ENCODE results near the gene ACBD6. TPM values are rescaled to one million over a fixed set of nuclear protein-coding genes. Genes with fewer than 3 reads are reported as not detected.
A peak's percentile ranks its signal among the peaks of the same experiment; 100 is the strongest.

Gene ACBD6
- total and polyA plus RNA-seq, 2 experiments from 2014 or later = 75.7 to 88.8 TPM

GRCh38 chr1:180243517-180244221, 258.7 kb downstream of the ACBD6 start:
- Histone ChIP-seq H3K4me3 (no peak overlapping the region), H2AFZ (no peak overlapping the region), H3K9me2 (ENCODE audit: insufficient read depth) (no peaks in the 10 kb centered on the region), H3F3A (replicated peaks; ENCODE audit: low read depth) (peaks cover 3% of the 10 kb centered on the region; the same call in 1 of the 2 replicates), H3K36me3 (ENCODE audit: insufficient read depth) (no peaks in the 10 kb centered on the region), H3K4me1 (ENCODE audit: insufficient read depth) (peaks cover 43% of the 10 kb centered on the region), H3K79me2 (replicated peaks; ENCODE audit: insufficient read depth) (no peaks in the 10 kb centered on the region), H3K27ac (ENCODE audit: low read depth) (no peak overlapping the region), H3K27me3 (ENCODE audit: insufficient read depth) (peaks cover 1% of the 10 kb centered on the region; the same call in 1 of the 2 replicates), H4K20me1 (replicated peaks; ENCODE audit: insufficient read depth) (no peaks in the 10 kb centered on the region), H3K4me2 (no peak overlapping the region)
- H3K9me3 Mint-ChIP-seq = no peaks in the 10 kb centered on the region
- H3K4me3 Mint-ChIP-seq = no peak overlapping the region
- DNase-seq (ENCODE audit: low spot score) = peak; percentile 34
- H3K36me3 Mint-ChIP-seq (ENCODE audit: low read depth) = no peaks in the 10 kb centered on the region
- H3K4me1 Mint-ChIP-seq = peaks cover 68% of the 10 kb centered on the region
- H3K27me3 Mint-ChIP-seq (ENCODE audit: insufficient read depth, low read depth, poor library complexity) = peaks cover 20% of the 10 kb centered on the region
- ATAC-seq = no peak
- no peak overlapping the region for H3K27ac Mint-ChIP-seq
- TF ChIP-seq EZH2 (IDR thresholded peaks at IDR 0.05; ENCODE audit: low read depth, unreplicated experiment) = no peak
- peak in 1 of 2 experiments; percentile 65; a peak in 2 of 4 replicates for TF ChIP-seq CTCF (conservative IDR thresholded peaks at IDR 0.05; ENCODE audit: low read depth in 2 of 2)
- no peak for TF ChIP-seq ZNF331 (CRISPR knock-in tag; IDR thresholded peaks at IDR 0.05; ENCODE audit: low read depth)

- Histone ChIP-seq H4K20me1 (replicated peaks; ENCODE audit: insufficient read depth) (no peaks in the 10 kb centered on the region), H3K27ac (ENCODE audit: low read depth) (no peak overlapping the region), H3K36me3 (ENCODE audit: insufficient read depth) (no peaks in the 10 kb centered on the region), H3K9me2 (ENCODE audit: insufficient read depth) (no peaks in the 10 kb centered on the region), H3K4me3 (no peak overlapping the region), H3F3A (replicated peaks; ENCODE audit: low read depth) (peaks cover 5% of the 10 kb centered on the region; the same call in 1 of the 2 replicates), H3K4me2 (no peak overlapping the region), H3K27me3 (ENCODE audit: insufficient read depth) (peaks cover 18% of the 10 kb centered on the region), H2AFZ (no peak overlapping the region), H3K79me2 (replicated peaks; ENCODE audit: insufficient read depth) (no peaks in the 10 kb centered on the region), H3K4me1 (ENCODE audit: insufficient read depth) (peaks cover 52% of the 10 kb centered on the region)
- H3K4me1 Mint-ChIP-seq = peaks cover 72% of the 10 kb centered on the region
- ATAC-seq (no peak), DNase-seq (ENCODE audit: low spot score) (no peak)
- H3K27ac Mint-ChIP-seq = no peak overlapping the region
- H3K9me3 Mint-ChIP-seq = no peaks in the 10 kb centered on the region
- TF ChIP-seq EZH2phosphoT487 (IDR thresholded peaks at IDR 0.05; ENCODE audit: unreplicated experiment) (no peak), JUNB (IDR thresholded peaks at IDR 0.05; ENCODE audit: unreplicated experiment) (no peak), REST (IDR thresholded peaks at IDR 0.05; ENCODE audit: unreplicated experiment) (peak; percentile 71)
- peaks cover 32% of the 10 kb centered on the region for H3K27me3 Mint-ChIP-seq (ENCODE audit: insufficient read depth, low read depth, poor library complexity)
- no peaks in the 10 kb centered on the region for H3K36me3 Mint-ChIP-seq (ENCODE audit: low read depth)
- H3K4me3 Mint-ChIP-seq = no peak overlapping the region
Observed at GRCh38 chr1:180241716-180242544, 260.4 kb downstream of the ACBD6 start.
